Activated T-helper 2 cell treated with anti-CD3 and anti-CD28 coated beads, Interferon-gamma antibody, Interleukin-2, Interleukin-4, amounts not matched to agents 10 μg/mL and 5 μg/mL and 100 μg/mL, durations not matched to agents 14 hours and 24 hours and 36 hours (primary cell): ENCODE measurements around the gene ZNF500. TPM values are rescaled to one million over a fixed set of nuclear protein-coding genes. Genes with fewer than 3 reads are reported as not detected.

Experiments used
- DNase-seq: peaks from one replicate; pipeline ENCODE4 v3.0.0; 2021; ENCODE audit warnings: low spot score
- H3K27ac Mint-ChIP-seq: one replicate; pipeline ENCODE4 v1.8.0; 2021; ENCODE audit warnings: mixed read lengths
- H3K27me3 Mint-ChIP-seq: one replicate; pipeline ENCODE4 v1.8.0; 2021; ENCODE audit warnings: low read depth, mixed read lengths
- H3K36me3 Mint-ChIP-seq: one replicate; pipeline ENCODE4 v1.8.0; 2021; ENCODE audit warnings: low read depth, mixed read lengths
- H3K4me1 Mint-ChIP-seq: one replicate; pipeline ENCODE4 v1.8.0; 2021; ENCODE audit warnings: low read depth, mixed read lengths
- H3K4me3 Mint-ChIP-seq: one replicate; pipeline ENCODE4 v1.8.0; 2021; ENCODE audit warnings: low read depth, mild to moderate bottlenecking, moderate library complexity, mixed read lengths
- H3K9me3 Mint-ChIP-seq: one replicate; pipeline ENCODE4 v1.8.0; 2021; ENCODE audit warnings: mixed read lengths
- intact Hi-C: fragments of 100-400 bp; cut with micrococcal nuclease; formaldehyde crosslinking; loops from one replicate; pipeline ENCODE4 v1.15.1; 2023
- total RNA-seq: library from RNA; stranded (reverse); gene quantifications from 2 replicates; pipeline ENCODE4 v1.2.3, GENCODE V29; 2022

Gene ZNF500
- total RNA-seq, 1 donor from 2014 or later = 18.1 TPM

- H3K4me3 Mint-ChIP-seq = no peak overlapping the region
- H3K4me1 Mint-ChIP-seq = no peaks in the 10 kb centered on the region
- H3K27me3 Mint-ChIP-seq = peaks cover 2% of the 10 kb centered on the region
- no peak overlapping the region for H3K27ac Mint-ChIP-seq
- intact Hi-C loops = no loop called here
- no peaks in the 10 kb centered on the region for H3K36me3 Mint-ChIP-seq
- H3K9me3 Mint-ChIP-seq = no peaks in the 10 kb centered on the region
- no peak for DNase-seq
Measured at GRCh38 chr16:4777339-4778049, 10.5 kb upstream of the ZNF500 start.

- no peak overlapping the region for H3K27ac Mint-ChIP-seq
Measured at GRCh38 chr16:4776141-4776705, 9.3 kb upstream of the ZNF500 start.

GRCh38 chr16:4775005-4775404 is 8.0 kb upstream of the ZNF500 start:
- Mint-ChIP-seq H3K27ac (no peak overlapping the region), H3K36me3 (no peaks in the 10 kb centered on the region), H3K27me3 (peaks cover 2% of the 10 kb centered on the region), H3K4me3 (no peak overlapping the region), H3K4me1 (no peaks in the 10 kb centered on the region), H3K9me3 (no peaks in the 10 kb centered on the region)
- intact Hi-C loops = no loop called here
- no peak for DNase-seq

More at GRCh38 chr16:4776141-4776705, 9.3 kb upstream of the ZNF500 start:
- no peak for DNase-seq
- Mint-ChIP-seq H3K4me1 (no peaks in the 10 kb centered on the region), H3K9me3 (no peaks in the 10 kb centered on the region), H3K36me3 (no peaks in the 10 kb centered on the region), H3K27me3 (peaks cover 2% of the 10 kb centered on the region), H3K4me3 (no peak overlapping the region)
- intact Hi-C loops = no loop called here

- H3K27me3 Mint-ChIP-seq = peaks cover 2% of the 10 kb centered on the region
- intact Hi-C loops = no loop called here
- peaks cover 4% of the 10 kb centered on the region for H3K4me1 Mint-ChIP-seq
Measured at GRCh38 chr16:4772351-4772750, 5.4 kb upstream of the ZNF500 start.

GRCh38 chr16:4771646-4772045 is 4.7 kb upstream of the ZNF500 start:
- H3K4me3 Mint-ChIP-seq = no peak overlapping the region
- intact Hi-C loops = no loop called here
- no peaks in the 10 kb centered on the region for H3K36me3 Mint-ChIP-seq

More at GRCh38 chr16:4772351-4772750, 5.4 kb upstream of the ZNF500 start:
- Mint-ChIP-seq H3K4me3 (no peak overlapping the region), H3K27ac (no peak overlapping the region), H3K9me3 (no peaks in the 10 kb centered on the region), H3K36me3 (no peaks in the 10 kb centered on the region)
- no peak for DNase-seq

GRCh38 chr16:4769306-4769638 is 2.3 kb upstream of the ZNF500 start:
- no peak for DNase-seq
- no peaks in the 10 kb centered on the region for H3K9me3 Mint-ChIP-seq
- peaks cover 2% of the 10 kb centered on the region for H3K27me3 Mint-ChIP-seq
- intact Hi-C loops = loop anchor here (2.0 to 5.0 kb wide), 2 partner anchors 144 to 188 kb away; partner anchors contain the start of genes MGRN1 and SEC14L5
- H3K4me3 Mint-ChIP-seq = no peak overlapping the region
- H3K4me1 Mint-ChIP-seq = peaks cover 13% of the 10 kb centered on the region
- H3K36me3 Mint-ChIP-seq = peaks cover 7% of the 10 kb centered on the region
- no peak overlapping the region for H3K27ac Mint-ChIP-seq

More at GRCh38 chr16:4771646-4772045, 4.7 kb upstream of the ZNF500 start:
- Mint-ChIP-seq H3K27ac (no peak overlapping the region), H3K9me3 (no peaks in the 10 kb centered on the region), H3K4me1 (peaks cover 6% of the 10 kb centered on the region), H3K27me3 (peaks cover 2% of the 10 kb centered on the region)
- DNase-seq = no peak

GRCh38 chr16:4768549-4769305 is 1.8 kb upstream of the ZNF500 start:
- Mint-ChIP-seq H3K4me3 (peak overlapping the region; percentile 88), H3K36me3 (peaks cover 10% of the 10 kb centered on the region), H3K9me3 (no peaks in the 10 kb centered on the region), H3K27me3 (no peaks in the 10 kb centered on the region), H3K4me1 (peaks cover 13% of the 10 kb centered on the region), H3K27ac (peak overlapping the region; percentile 84)
- intact Hi-C loops = loop anchor here (1.0 to 5.0 kb wide), 3 partner anchors 79 to 189 kb away; partner anchors contain the start of genes GLYR1, MGRN1, SEC14L5 and UBN1
- peak; percentile 84 for DNase-seq

- Mint-ChIP-seq H3K36me3 (peaks cover 13% of the 10 kb centered on the region), H3K27me3 (no peaks in the 10 kb centered on the region), H3K9me3 (no peaks in the 10 kb centered on the region), H3K27ac (peak overlapping the region; percentile 84), H3K4me3 (peak overlapping the region; percentile 88), H3K4me1 (peaks cover 13% of the 10 kb centered on the region)
- intact Hi-C loops = loop anchor here (1.0 to 5.0 kb wide), 5 partner anchors 34 to 189 kb away; partner anchors contain the start of genes ANKS3, DNAAF8, GLYR1 and MGRN1
- DNase-seq = no peak
Measured at GRCh38 chr16:4767872-4768548, 1.0 kb upstream of the ZNF500 start.

- intact Hi-C loops = loop anchor here (5.0 kb wide), 1 partner anchor 192 kb away; the partner anchor contains the start of gene SEC14L5
- H3K9me3 Mint-ChIP-seq = no peaks in the 10 kb centered on the region
- peaks cover 25% of the 10 kb centered on the region for H3K36me3 Mint-ChIP-seq
- H3K27ac Mint-ChIP-seq = peak overlapping the region; percentile 84
- peaks cover 13% of the 10 kb centered on the region for H3K4me1 Mint-ChIP-seq
- H3K27me3 Mint-ChIP-seq = no peaks in the 10 kb centered on the region
- no peak for DNase-seq
- peak overlapping the region; percentile 85 for H3K4me3 Mint-ChIP-seq
Measured at GRCh38 chr16:4765511-4766474, 1.2 kb downstream of the ZNF500 start.

- Mint-ChIP-seq H3K36me3 (peaks cover 43% of the 10 kb centered on the region), H3K9me3 (no peaks in the 10 kb centered on the region)
- intact Hi-C loops = no loop called here
Measured at GRCh38 chr16:4763791-4764190, 3.2 kb downstream of the ZNF500 start.

GRCh38 chr16:4762205-4762604 is 4.8 kb downstream of the ZNF500 start:
- intact Hi-C loops = no loop called here
- no peak overlapping the region for H3K27ac Mint-ChIP-seq
- DNase-seq = no peak
- H3K9me3 Mint-ChIP-seq = no peaks in the 10 kb centered on the region
- H3K4me1 Mint-ChIP-seq = peaks cover 8% of the 10 kb centered on the region
- H3K4me3 Mint-ChIP-seq = no peak overlapping the region
- H3K27me3 Mint-ChIP-seq = no peaks in the 10 kb centered on the region
- peaks cover 50% of the 10 kb centered on the region for H3K36me3 Mint-ChIP-seq

More at GRCh38 chr16:4763791-4764190, 3.2 kb downstream of the ZNF500 start:
- DNase-seq = no peak
- Mint-ChIP-seq H3K27me3 (no peaks in the 10 kb centered on the region), H3K4me1 (peaks cover 13% of the 10 kb centered on the region), H3K27ac (no peak overlapping the region), H3K4me3 (peak overlapping the region; percentile 8)
